HCT116 (cell line): Measurements from ENCODE around the gene DNAL4. TPM values are rescaled to one million over a fixed set of nuclear protein-coding genes. Genes with fewer than 3 reads are reported as not detected.

Source experiments
- ATAC-seq: fragments of 200-7000 bp; cut with Tn5 transposase; 2 replicates; pipeline ENCODE4 v1.9.1; 2020; ENCODE audit warnings: mild to moderate bottlenecking, moderate library complexity
- BruUV-seq: library from RNA; stranded (reverse); fragments of 400-500 nt; replicated peaks from 2 replicates; lab custom pipeline; 2021; lab: Mats Ljungman, UMichigan
- CTCF ChIA-PET: fragments of 300-600 bp; sonication (Branson Sonifier 250); formaldehyde crosslinking; loops from one replicate; lab custom pipeline; 2021; ENCODE audit warnings: antibody characterized with exemption; lab: Charles Lee
- POLR2A ChIA-PET: fragments of 300-600, 350-600 bp; sonication (Branson Sonifier 250); formaldehyde crosslinking; loops from one replicate; lab custom pipeline; 2021; ENCODE audit warnings: antibody characterized with exemption; lab: Charles Lee
- RAD21 ChIA-PET, 2 experiments: fragments of 300-600 bp; sonication (Branson Sonifier 250); formaldehyde crosslinking; loops; one replicate each; lab custom pipeline; 2023; ENCODE audit warnings: low total read pairs in 2 of 2; ENCODE audit not compliant: uncharacterized antibody in 2 of 2, unreplicated experiment in 2 of 2, low non-redundant PET in 1 of 2; lab: Charles Lee
- DNase-seq: peaks from one replicate; pipeline ENCODE4 v3.0.0-alpha.2; 2010; ENCODE audit warnings: low read depth, low spot score
- H2AFZ ChIP-seq: fragments of 200-600 bp; shearing (Covaris generic), sonication (generic); 2 replicates; pipeline ENCODE4 v1.6.1; 2017; ENCODE audit warnings: low read depth, mixed run types, mixed read lengths, antibody characterized with exemption, low read length; ENCODE audit not compliant: poor library complexity, severe bottlenecking
- H3K27ac ChIP-seq: 2 replicates; pipeline ENCODE4 v1.5.1; 2012; ENCODE audit warnings: low read depth, low read length
- H3K27me3 ChIP-seq: fragments of 200-600 bp; sonication (generic); 2 replicates; pipeline ENCODE4 v1.6.1; 2016; ENCODE audit warnings: mixed run types, low read length, mixed read lengths; ENCODE audit not compliant: insufficient read depth
- H3K36me3 ChIP-seq, 2 experiments: fragments of 200-500 bp in 1 of 2; fragments of 200-600 bp in 1 of 2; sonication (Bioruptor generic) in 1 of 2; sonication (generic) in 1 of 2; 2 replicates each; pipeline versions ENCODE4 v1.5.1 to v1.6.1; 2014 to 2016; ENCODE audit warnings: low read length in 2 of 2, inconsistent platforms in 1 of 2, mixed read lengths in 1 of 2, mixed run types in 1 of 2; ENCODE audit not compliant: insufficient read depth in 2 of 2, control insufficient read depth in 1 of 2
- H3K4me1 ChIP-seq, 2 experiments: fragments of 200-600 bp in 1 of 2; sonication (generic) in 1 of 2; 2 replicates each; pipeline versions ENCODE4 v1.5.1 to v1.6.1; 2012 to 2017; ENCODE audit warnings: low read length in 2 of 2, inconsistent platforms in 1 of 2, mild to moderate bottlenecking in 1 of 2, mixed read lengths in 1 of 2, mixed run types in 1 of 2, moderate library complexity in 1 of 2; ENCODE audit not compliant: insufficient read depth in 2 of 2, control insufficient read depth in 1 of 2
- H3K4me2 ChIP-seq: fragments of 200-600 bp; sonication (generic); 2 replicates; pipeline ENCODE4 v1.6.1; 2017; ENCODE audit warnings: mixed run types, low read length, mixed read lengths
- H3K4me3 ChIP-seq, 2 experiments: fragments of 200-600 bp in 1 of 2; sonication (generic) in 1 of 2; replicated peaks in 1 of 2; 2 replicates each; pipeline ENCODE4 v1.5.1; 2011 to 2016; ENCODE audit warnings: low read length in 2 of 2, control low read depth in 1 of 2, low read depth in 1 of 2, mild to moderate bottlenecking in 1 of 2, mixed read lengths in 1 of 2, mixed run types in 1 of 2
- H3K79me2 ChIP-seq: fragments of 200-600 bp; sonication (generic); 2 replicates; pipeline ENCODE4 v1.6.1; 2017; ENCODE audit warnings: mild to moderate bottlenecking, mixed run types, low read length, moderate library complexity, mixed read lengths; ENCODE audit not compliant: insufficient read depth
- H3K9ac ChIP-seq: fragments of 200-600 bp; sonication (generic); 2 replicates; pipeline ENCODE4 v1.6.1; 2016; ENCODE audit warnings: low read length, mixed read lengths
- H3K9me2 ChIP-seq: fragments of 200-600 bp; sonication (generic), shearing (Covaris generic); 2 replicates; pipeline ENCODE4 v1.6.1; 2017; ENCODE audit warnings: mixed run types, mild to moderate bottlenecking, moderate library complexity; ENCODE audit not compliant: insufficient read depth
- H3K9me3 ChIP-seq, 2 experiments: fragments of 200-500 bp in 1 of 2; fragments of 200-600 bp in 1 of 2; sonication (Bioruptor generic) in 1 of 2; sonication (generic) in 1 of 2; 2 replicates each; pipeline ENCODE4 v1.6.1; 2014 to 2017; ENCODE audit warnings: low read length in 2 of 2, mixed read lengths in 2 of 2, inconsistent platforms in 1 of 2, low read depth in 1 of 2, mild to moderate bottlenecking in 1 of 2, mixed run types in 1 of 2, moderate library complexity in 1 of 2; ENCODE audit not compliant: control insufficient read depth in 1 of 2, insufficient read depth in 1 of 2
- H4K20me1 ChIP-seq: fragments of 200-600 bp; sonication (generic), shearing (Covaris generic); 2 replicates; pipeline ENCODE4 v1.6.1; 2017; ENCODE audit warnings: mixed run types, mild to moderate bottlenecking, moderate library complexity; ENCODE audit not compliant: insufficient read depth
- EGR1 ChIP-seq: IDR thresholded peaks from 2 replicates; pipeline ENCODE4 v1.6.1; 2012; ENCODE audit warnings: low read depth
- FOSL1 ChIP-seq: IDR thresholded peaks from 2 replicates; pipeline ENCODE4 v1.6.1; 2012; ENCODE audit warnings: low read depth
- JUND ChIP-seq: IDR thresholded peaks from 2 replicates; pipeline ENCODE4 v1.6.1; 2012
- MAX ChIP-seq: IDR thresholded peaks from 2 replicates; pipeline ENCODE4 v1.6.1; 2012
- POLR2A ChIP-seq: IDR thresholded peaks from 2 replicates; pipeline ENCODE4 v1.7.0; 2011; ENCODE audit warnings: borderline replicate concordance; ENCODE audit not compliant: insufficient read depth, insufficient read length; ENCODE audit errors: extremely low read depth
- RAD21 ChIP-seq: IDR thresholded peaks from 2 replicates; pipeline ENCODE4 v1.6.1; 2012; ENCODE audit warnings: low read depth, mild to moderate bottlenecking
- SRF ChIP-seq: IDR thresholded peaks from 2 replicates; pipeline ENCODE4 v1.6.1; 2012; ENCODE audit warnings: low read depth
- YY1 ChIP-seq: IDR thresholded peaks from 2 replicates; pipeline ENCODE4 v1.6.1; 2011; ENCODE audit warnings: low read length, low read depth, moderate library complexity, mild to moderate bottlenecking; ENCODE audit not compliant: insufficient replicate concordance; ENCODE audit errors: extremely low read depth
- ZNF274 ChIP-seq: fragments of 200-500 bp; sonication (Bioruptor generic); IDR thresholded peaks from 2 replicates; pipeline ENCODE4 v1.6.1; 2014; ENCODE audit warnings: mild to moderate bottlenecking, low read depth, low read length, inconsistent platforms
- intact Hi-C: fragments of 100-400 bp; cut with micrococcal nuclease; formaldehyde crosslinking; loops from 2 replicates; pipeline ENCODE4 v1.10.0; 2022
- total RNA-seq: library from RNA; stranded (reverse); gene quantifications from one replicate; pipeline ENCODE4 v1.2.1, GENCODE V29; 2021; ENCODE audit not compliant: unreplicated experiment
- TF ChIP-seq, protein P1 (sequence below), 3 experiments: fragments of 200-600 bp in 1 of 3; sonication (generic) in 1 of 3; IDR thresholded peaks in 2 of 3; conservative IDR thresholded peaks in 1 of 3; 2 replicates each; pipeline ENCODE4 v1.5.1; 2012 to 2017; ENCODE audit warnings: low read depth in 2 of 3, low read length in 2 of 3, antibody characterized with exemption in 1 of 3, borderline replicate concordance in 1 of 3, control low read depth in 1 of 3, mild to moderate bottlenecking in 1 of 3, mixed read lengths in 1 of 3, mixed run types in 1 of 3, moderate library complexity in 1 of 3; ENCODE audit not compliant: insufficient read depth in 1 of 3
- TF ChIP-seq, protein P2 (sequence below): IDR thresholded peaks from 2 replicates; pipeline ENCODE4 v1.6.1; 2012
- TF ChIP-seq, protein P3 (sequence below): IDR thresholded peaks from 2 replicates; pipeline ENCODE4 v1.6.1; 2011; ENCODE audit warnings: mild to moderate bottlenecking, low read length, moderate library complexity; ENCODE audit not compliant: insufficient replicate concordance; ENCODE audit errors: extremely low read depth
- TF ChIP-seq, protein P4 (sequence below): IDR thresholded peaks from 2 replicates; pipeline ENCODE4 v1.6.1; 2012; ENCODE audit warnings: low read depth

Gene DNAL4
- total RNA-seq, 1 experiment from 2014 or later = 18.3 TPM

DNA sequence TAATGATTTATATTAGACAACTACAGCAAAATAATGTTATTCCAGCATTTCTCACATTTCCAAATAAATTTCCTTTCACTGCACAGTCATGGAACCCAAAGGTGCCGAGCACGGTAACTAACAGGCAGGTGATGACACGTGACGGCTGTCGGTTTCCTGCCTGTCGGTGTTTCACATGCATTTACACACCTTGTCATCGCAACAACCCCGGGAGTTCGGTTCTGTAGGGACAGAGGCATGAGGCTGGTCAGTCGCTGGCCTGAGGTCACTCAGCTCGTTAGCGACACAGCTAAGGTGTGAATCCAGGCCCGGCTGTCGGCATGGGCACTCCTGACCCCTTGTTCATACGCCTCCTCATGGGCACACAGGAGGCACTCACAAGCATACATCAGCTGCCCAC is 9.9 kb downstream of the DNAL4 start (continued):
- TF ChIP-seq, protein P1, sequence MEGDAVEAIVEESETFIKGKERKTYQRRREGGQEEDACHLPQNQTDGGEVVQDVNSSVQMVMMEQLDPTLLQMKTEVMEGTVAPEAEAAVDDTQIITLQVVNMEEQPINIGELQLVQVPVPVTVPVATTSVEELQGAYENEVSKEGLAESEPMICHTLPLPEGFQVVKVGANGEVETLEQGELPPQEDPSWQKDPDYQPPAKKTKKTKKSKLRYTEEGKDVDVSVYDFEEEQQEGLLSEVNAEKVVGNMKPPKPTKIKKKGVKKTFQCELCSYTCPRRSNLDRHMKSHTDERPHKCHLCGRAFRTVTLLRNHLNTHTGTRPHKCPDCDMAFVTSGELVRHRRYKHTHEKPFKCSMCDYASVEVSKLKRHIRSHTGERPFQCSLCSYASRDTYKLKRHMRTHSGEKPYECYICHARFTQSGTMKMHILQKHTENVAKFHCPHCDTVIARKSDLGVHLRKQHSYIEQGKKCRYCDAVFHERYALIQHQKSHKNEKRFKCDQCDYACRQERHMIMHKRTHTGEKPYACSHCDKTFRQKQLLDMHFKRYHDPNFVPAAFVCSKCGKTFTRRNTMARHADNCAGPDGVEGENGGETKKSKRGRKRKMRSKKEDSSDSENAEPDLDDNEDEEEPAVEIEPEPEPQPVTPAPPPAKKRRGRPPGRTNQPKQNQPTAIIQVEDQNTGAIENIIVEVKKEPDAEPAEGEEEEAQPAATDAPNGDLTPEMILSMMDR (IDR thresholded peaks at IDR 0.05 in 2 of 3, conservative IDR thresholded peaks at IDR 0.05 in 1 of 3; ENCODE audit: borderline replicate concordance in 1 of 3, insufficient read depth in 1 of 3, low read depth in 2 of 3, low read length in 2 of 3) = no peak
- TF ChIP-seq JUND (no peak), EGR1 (no peak), YY1 (no peak), MAX (no peak)
- TF ChIP-seq, protein P2, sequence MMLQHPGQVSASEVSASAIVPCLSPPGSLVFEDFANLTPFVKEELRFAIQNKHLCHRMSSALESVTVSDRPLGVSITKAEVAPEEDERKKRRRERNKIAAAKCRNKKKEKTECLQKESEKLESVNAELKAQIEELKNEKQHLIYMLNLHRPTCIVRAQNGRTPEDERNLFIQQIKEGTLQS = no peak

GRCh38 chr22:38783095-38783615 is 10.8 kb downstream of the DNAL4 start:
- ChIA-PET RAD21 (no interaction called here), CTCF (interaction anchor here (1.2 kb wide), 1 partner anchor 14 kb away, joined by 3 read pairs; no protein-coding TSS in a partner anchor), POLR2A (no interaction called here)
- Histone ChIP-seq H3K9me2 (no peaks in the 10 kb centered on the region), H3K79me2 (no peaks in the 10 kb centered on the region), H3K4me3 (no peak overlapping the region), H3K27ac (no peak overlapping the region), H3K27me3 (no peaks in the 10 kb centered on the region), H3K4me1 (peaks cover 0 to 2% of the 10 kb centered on the region in 2 experiments; a peak in 3 of 4 replicates), H2AFZ (no peak overlapping the region), H3K9me3 (no peaks in the 10 kb centered on the region), H4K20me1 (no peaks in the 10 kb centered on the region), H3K4me2 (no peak overlapping the region), H3K36me3 (no peaks in the 10 kb centered on the region), H3K9ac (no peak overlapping the region)
- no peak for DNase-seq
- intact Hi-C loops = no loop called here
- no peak for ATAC-seq
- BruUV-seq = no TSS peak
- TF ChIP-seq RAD21 = no peak
- TF ChIP-seq, protein P1 (IDR thresholded peaks at IDR 0.05 in 2 of 3, conservative IDR thresholded peaks at IDR 0.05 in 1 of 3; ENCODE audit: borderline replicate concordance in 1 of 3, insufficient read depth in 1 of 3, low read depth in 2 of 3, low read length in 2 of 3) = no peak
- TF ChIP-seq, protein P3, sequence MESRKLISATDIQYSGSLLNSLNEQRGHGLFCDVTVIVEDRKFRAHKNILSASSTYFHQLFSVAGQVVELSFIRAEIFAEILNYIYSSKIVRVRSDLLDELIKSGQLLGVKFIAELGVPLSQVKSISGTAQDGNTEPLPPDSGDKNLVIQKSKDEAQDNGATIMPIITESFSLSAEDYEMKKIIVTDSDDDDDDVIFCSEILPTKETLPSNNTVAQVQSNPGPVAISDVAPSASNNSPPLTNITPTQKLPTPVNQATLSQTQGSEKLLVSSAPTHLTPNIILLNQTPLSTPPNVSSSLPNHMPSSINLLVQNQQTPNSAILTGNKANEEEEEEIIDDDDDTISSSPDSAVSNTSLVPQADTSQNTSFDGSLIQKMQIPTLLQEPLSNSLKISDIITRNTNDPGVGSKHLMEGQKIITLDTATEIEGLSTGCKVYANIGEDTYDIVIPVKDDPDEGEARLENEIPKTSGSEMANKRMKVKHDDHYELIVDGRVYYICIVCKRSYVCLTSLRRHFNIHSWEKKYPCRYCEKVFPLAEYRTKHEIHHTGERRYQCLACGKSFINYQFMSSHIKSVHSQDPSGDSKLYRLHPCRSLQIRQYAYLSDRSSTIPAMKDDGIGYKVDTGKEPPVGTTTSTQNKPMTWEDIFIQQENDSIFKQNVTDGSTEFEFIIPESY = no peak
- TF ChIP-seq ZNF274 = no peak
- no peak for TF ChIP-seq POLR2A
- no peak for TF ChIP-seq YY1
- TF ChIP-seq, protein P4, sequence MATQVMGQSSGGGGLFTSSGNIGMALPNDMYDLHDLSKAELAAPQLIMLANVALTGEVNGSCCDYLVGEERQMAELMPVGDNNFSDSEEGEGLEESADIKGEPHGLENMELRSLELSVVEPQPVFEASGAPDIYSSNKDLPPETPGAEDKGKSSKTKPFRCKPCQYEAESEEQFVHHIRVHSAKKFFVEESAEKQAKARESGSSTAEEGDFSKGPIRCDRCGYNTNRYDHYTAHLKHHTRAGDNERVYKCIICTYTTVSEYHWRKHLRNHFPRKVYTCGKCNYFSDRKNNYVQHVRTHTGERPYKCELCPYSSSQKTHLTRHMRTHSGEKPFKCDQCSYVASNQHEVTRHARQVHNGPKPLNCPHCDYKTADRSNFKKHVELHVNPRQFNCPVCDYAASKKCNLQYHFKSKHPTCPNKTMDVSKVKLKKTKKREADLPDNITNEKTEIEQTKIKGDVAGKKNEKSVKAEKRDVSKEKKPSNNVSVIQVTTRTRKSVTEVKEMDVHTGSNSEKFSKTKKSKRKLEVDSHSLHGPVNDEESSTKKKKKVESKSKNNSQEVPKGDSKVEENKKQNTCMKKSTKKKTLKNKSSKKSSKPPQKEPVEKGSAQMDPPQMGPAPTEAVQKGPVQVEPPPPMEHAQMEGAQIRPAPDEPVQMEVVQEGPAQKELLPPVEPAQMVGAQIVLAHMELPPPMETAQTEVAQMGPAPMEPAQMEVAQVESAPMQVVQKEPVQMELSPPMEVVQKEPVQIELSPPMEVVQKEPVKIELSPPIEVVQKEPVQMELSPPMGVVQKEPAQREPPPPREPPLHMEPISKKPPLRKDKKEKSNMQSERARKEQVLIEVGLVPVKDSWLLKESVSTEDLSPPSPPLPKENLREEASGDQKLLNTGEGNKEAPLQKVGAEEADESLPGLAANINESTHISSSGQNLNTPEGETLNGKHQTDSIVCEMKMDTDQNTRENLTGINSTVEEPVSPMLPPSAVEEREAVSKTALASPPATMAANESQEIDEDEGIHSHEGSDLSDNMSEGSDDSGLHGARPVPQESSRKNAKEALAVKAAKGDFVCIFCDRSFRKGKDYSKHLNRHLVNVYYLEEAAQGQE = no peak
- TF ChIP-seq SRF = no peak
- no peak for TF ChIP-seq FOSL1
